T-cell (primary cell): ENCODE measurements around the gene EMD. TPM values are rescaled to one million over a fixed set of nuclear protein-coding genes. Genes with fewer than 3 reads are reported as not detected.

Experiments used
- ATAC-seq, 4 experiments: fragments of 200-7000 bp in 3 of 4; fragments of 150-1000 bp in 1 of 4; cut with Tn5 transposase; replicated peaks in 1 of 4; 1 replicate in 3 of 4; 2 replicates in 1 of 4; pipeline ENCODE4 v1.10.0; 2021; ENCODE audit warnings: moderate library complexity in 3 of 4, mild to moderate bottlenecking in 2 of 4, moderate number of reproducible peaks in 1 of 4
- CTCF ChIA-PET, 2 donors: fragments of 300-600 bp; sonication (Branson Sonifier 250); formaldehyde crosslinking; loops; one replicate each; lab custom pipeline; 2022; ENCODE audit warnings: antibody characterized with exemption in 2 of 2; lab: Charles Lee
- POLR2A ChIA-PET, 2 donors: fragments of 300-600 bp; sonication (Branson Sonifier 250); formaldehyde crosslinking; loops; one replicate each; lab custom pipeline; 2022; ENCODE audit warnings: antibody characterized with exemption in 2 of 2; lab: Charles Lee
- DNase-seq, 35 experiments: peaks; one replicate each; pipeline versions ENCODE4 v3.0.0 to v3.0.0-alpha.2; 2013 to 2023
- H3K27ac ChIP-seq: one replicate; pipeline ENCODE4 v1.5.1; 2013; ENCODE audit warnings: low read length
- H3K27me3 ChIP-seq, 2 experiments: replicated peaks in 1 of 2; 1 replicate in 1 of 2; 2 replicates in 1 of 2; pipeline versions ENCODE4 v1.6.1 to v1.7.0; 2013; ENCODE audit warnings: low read length in 1 of 2, mixed read lengths in 1 of 2; ENCODE audit not compliant: control insufficient read depth in 2 of 2, insufficient read depth in 2 of 2; ENCODE audit errors: extremely low read depth in 1 of 2
- H3K36me3 ChIP-seq, 2 donors: 1 replicate in 1 of 2; 2 replicates in 1 of 2; pipeline versions ENCODE4 v1.6.1 to v1.7.0; 2013; ENCODE audit warnings: low read length in 1 of 2; ENCODE audit not compliant: control insufficient read depth in 2 of 2, insufficient read depth in 1 of 2; ENCODE audit errors: extremely low read depth in 1 of 2
- H3K4me1 ChIP-seq, 2 experiments: 1 replicate in 1 of 2; 2 replicates in 1 of 2; pipeline versions ENCODE4 v1.6.1 to v1.7.0; 2013; ENCODE audit warnings: low read length in 2 of 2, mixed read lengths in 1 of 2; ENCODE audit not compliant: insufficient read depth in 2 of 2, control insufficient read depth in 1 of 2; ENCODE audit errors: extremely low read depth in 1 of 2
- H3K4me3 ChIP-seq, 2 donors: 1 replicate in 1 of 2; 2 replicates in 1 of 2; pipeline versions ENCODE4 v1.5.1 to v1.7.0; 2013; ENCODE audit warnings: mild to moderate bottlenecking in 2 of 2, low read length in 1 of 2, moderate library complexity in 1 of 2; ENCODE audit not compliant: control insufficient read depth in 1 of 2; ENCODE audit errors: extremely low read depth in 1 of 2
- H3K9me3 ChIP-seq: 2 replicates; pipeline ENCODE4 v1.7.0; 2013
- H3K27ac Mint-ChIP-seq, 2 donors: one replicate each; pipeline ENCODE4 v1.8.0; 2020 to 2021; ENCODE audit warnings: mild to moderate bottlenecking in 2 of 2, mixed read lengths in 2 of 2
- H3K27me3 Mint-ChIP-seq, 2 donors: one replicate each; pipeline ENCODE4 v1.8.0; 2021 to 2022; ENCODE audit warnings: mixed read lengths in 2 of 2
- H3K36me3 Mint-ChIP-seq: one replicate; pipeline ENCODE4 v1.8.0; 2021; ENCODE audit warnings: mixed read lengths
- H3K4me1 Mint-ChIP-seq, 3 donors: one replicate each; pipeline ENCODE4 v1.8.0; 2020 to 2022; ENCODE audit warnings: mixed read lengths in 3 of 3, mild to moderate bottlenecking in 1 of 3
- H3K4me3 Mint-ChIP-seq, 3 donors: one replicate each; pipeline ENCODE4 v1.8.0; 2020 to 2022; ENCODE audit warnings: mild to moderate bottlenecking in 3 of 3, mixed read lengths in 3 of 3, moderate library complexity in 3 of 3
- H3K9me3 Mint-ChIP-seq, 3 donors: one replicate each; pipeline ENCODE4 v1.8.0; 2020 to 2022; ENCODE audit warnings: mixed read lengths in 3 of 3
- WGBS: methylation state at CpG from one replicate; pipeline ENCODE4 v1.1.5; 2013; ENCODE audit warnings: missing lambda C conversion rate; ENCODE audit not compliant: insufficient coverage; 5-methylcytosine and 5-hydroxymethylcytosine counted together
- total RNA-seq, 35 experiments: library from RNA in 6 of 35; stranded (reverse) in 6 of 35; fragments of 120-200 nt in 1 of 35; gene quantifications; one replicate each; pipeline versions ENCODE4 v1.2.1 to v1.2.4 and lab custom pipeline; 2013 to 2026

Gene EMD
- total RNA-seq, 5 donors from 2014 or later (not counting 1 experiment from before 2014, with no cell fraction given) = 73.4 to 136 (median 80.4) TPM

DNA sequence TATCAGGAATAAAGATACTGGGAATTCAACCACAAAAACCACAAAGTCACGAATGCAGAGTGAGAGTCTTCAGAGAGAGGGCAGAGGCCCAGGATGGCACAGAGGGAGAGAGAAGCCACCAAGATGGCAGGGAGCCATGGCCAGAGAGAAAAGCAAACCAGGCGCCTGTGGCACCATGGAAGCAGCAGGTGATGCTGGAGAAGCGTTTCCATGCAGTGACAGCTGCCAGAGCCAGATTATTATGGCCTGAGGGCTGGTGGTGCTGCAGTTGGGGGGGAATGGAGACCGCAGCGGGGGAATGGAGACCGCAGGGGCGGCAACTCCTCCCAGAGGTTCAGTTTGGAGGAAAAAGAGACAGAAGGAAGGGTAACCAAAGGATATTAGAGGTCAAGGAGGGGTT lies 38.1 kb downstream of the EMD start:
- DNase-seq (no peak), ATAC-seq (no peak)
- no peaks in the 10 kb centered on the region for H3K9me3 ChIP-seq
- no peak overlapping the region for H3K27ac Mint-ChIP-seq
- H3K27me3 ChIP-seq = no peaks in the 10 kb centered on the region
- H3K4me3 ChIP-seq = no peak overlapping the region
- WGBS = no CpG with 5 or more reads among the region's 7 CpGs
- H3K4me1 ChIP-seq = peaks cover 0 to 9% of the 10 kb centered on the region in 2 experiments
- no peak overlapping the region for H3K4me3 Mint-ChIP-seq
- H3K27me3 Mint-ChIP-seq = no peaks in the 10 kb centered on the region
- H3K36me3 ChIP-seq = peaks cover 0 to 9% of the 10 kb centered on the region in 2 donors
- H3K4me1 Mint-ChIP-seq = peaks cover 5 to 7% (median 6%) of the 10 kb centered on the region in 3 donors
- no peak overlapping the region for H3K27ac ChIP-seq
- ChIA-PET POLR2A (no interaction called here), CTCF (interaction anchor here in 1 of 2 donors (1.2 kb wide), 1 partner anchor 132 kb away, joined by 3 read pairs; no protein-coding TSS in a partner anchor)
- H3K36me3 Mint-ChIP-seq = no peaks in the 10 kb centered on the region
- H3K9me3 Mint-ChIP-seq = no peaks in the 10 kb centered on the region

DNA sequence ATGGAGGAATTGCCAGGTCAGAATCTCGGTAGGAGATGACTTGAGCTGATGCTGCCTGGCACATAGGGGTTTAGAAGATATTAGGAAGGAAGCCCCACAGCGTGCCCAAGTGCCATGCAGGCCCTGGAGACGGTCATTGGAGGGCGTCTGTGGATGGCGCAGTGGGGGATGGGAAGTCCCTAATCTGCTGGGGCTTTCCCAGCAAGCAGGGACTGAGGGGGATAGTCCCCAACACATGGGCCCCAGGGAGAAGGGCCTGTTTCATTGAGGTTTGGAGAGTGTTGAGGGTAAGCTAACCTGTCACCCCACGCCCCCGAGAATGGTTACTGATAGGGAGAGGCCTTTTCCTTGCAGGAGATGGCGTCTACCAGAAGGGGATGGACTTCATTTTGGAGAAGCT lies 40.1 kb downstream of the EMD start:
- WGBS = 81% methylated on average over 6 of the region's 8 CpGs
- POLR2A ChIA-PET = no interaction called here
- H3K4me1 Mint-ChIP-seq = peaks cover 0 to 2% (median 0%) of the 10 kb centered on the region in 3 donors
- no peaks in the 10 kb centered on the region for H3K36me3 Mint-ChIP-seq
- peak overlapping the region in 1 of 2 donors; percentile 12 for H3K27ac Mint-ChIP-seq
- Histone ChIP-seq H3K4me3 (no peak overlapping the region), H3K9me3 (no peaks in the 10 kb centered on the region), H3K36me3 (peaks cover 0 to 3% of the 10 kb centered on the region in 2 donors), H3K4me1 (no peaks in the 10 kb centered on the region), H3K27me3 (no peaks in the 10 kb centered on the region), H3K27ac (no peak overlapping the region)
- no peaks in the 10 kb centered on the region for H3K27me3 Mint-ChIP-seq
- H3K9me3 Mint-ChIP-seq = no peaks in the 10 kb centered on the region
- no peak overlapping the region for H3K4me3 Mint-ChIP-seq
- no peak for DNase-seq
- CTCF ChIA-PET = no interaction called here
- no peak for ATAC-seq

DNA sequence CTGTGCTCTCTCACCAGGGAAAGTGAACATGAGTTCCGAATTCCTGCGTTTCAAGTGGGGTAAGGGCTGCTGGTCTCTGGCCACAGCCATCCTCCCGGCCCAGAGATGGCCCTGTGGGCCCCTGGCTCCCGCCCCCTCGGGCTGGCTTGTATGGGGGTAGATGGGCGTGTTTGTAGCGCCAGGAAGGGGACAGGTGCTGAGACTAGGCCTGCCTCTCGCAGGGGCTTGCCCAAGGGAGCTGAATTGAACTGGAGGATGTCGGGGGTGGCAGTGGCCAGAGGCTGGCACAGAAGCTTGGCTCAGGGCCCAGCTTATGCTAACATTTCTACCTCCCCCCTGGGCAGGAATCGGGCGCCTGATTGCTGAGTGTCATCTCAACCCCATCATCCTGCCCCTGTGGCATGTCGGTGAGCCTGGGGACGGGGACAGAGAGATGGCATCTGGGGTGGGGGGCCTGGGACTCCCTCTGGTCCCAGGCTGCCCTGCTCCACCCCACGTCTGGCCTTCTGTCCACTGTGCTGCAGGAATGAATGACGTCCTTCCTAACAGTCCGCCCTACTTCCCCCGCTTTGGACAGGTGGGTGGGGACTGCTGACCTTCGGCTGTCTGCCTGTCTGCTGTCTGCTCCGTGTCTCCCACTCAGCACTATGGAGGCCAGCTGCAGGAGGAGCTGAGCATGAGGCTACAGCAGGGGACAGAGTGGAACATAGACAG lies 40.8 kb downstream of the EMD start:
- Mint-ChIP-seq H3K4me1 (peaks cover 0 to 2% (median 0%) of the 10 kb centered on the region in 3 donors), H3K9me3 (no peaks in the 10 kb centered on the region), H3K27ac (no peak overlapping the region), H3K4me3 (no peak overlapping the region), H3K27me3 (no peaks in the 10 kb centered on the region), H3K36me3 (no peaks in the 10 kb centered on the region)
- H3K27me3 ChIP-seq = no peaks in the 10 kb centered on the region
- peaks cover 0 to 3% of the 10 kb centered on the region in 2 donors for H3K36me3 ChIP-seq
- no peaks in the 10 kb centered on the region for H3K9me3 ChIP-seq
- H3K4me1 ChIP-seq = no peaks in the 10 kb centered on the region
- POLR2A ChIA-PET = no interaction called here
- CTCF ChIA-PET = no interaction called here
- no peak overlapping the region for H3K4me3 ChIP-seq
- DNase-seq (no peak), ATAC-seq (no peak)
- WGBS = 100% methylated on average over 3 of the region's 19 CpGs
- H3K27ac ChIP-seq = no peak overlapping the region

DNA sequence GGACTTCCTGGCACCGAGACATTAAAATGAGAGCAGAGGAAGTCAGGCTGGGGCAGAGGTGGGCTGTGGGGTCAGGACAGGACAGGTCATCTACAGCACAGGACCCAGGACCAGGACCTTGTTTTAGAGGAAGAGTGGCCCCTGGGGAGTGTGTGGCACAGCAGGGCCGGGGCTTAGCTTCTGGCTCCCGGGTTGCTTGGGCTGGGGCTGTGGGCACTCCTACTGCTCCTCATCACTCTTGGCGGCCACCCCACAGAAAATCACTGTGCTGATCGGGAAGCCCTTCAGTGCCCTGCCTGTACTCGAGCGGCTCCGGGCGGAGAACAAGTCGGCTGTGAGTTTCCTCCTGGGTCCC lies 41.3 kb downstream of the EMD start:
- DNase-seq (no peak), ATAC-seq (no peak)
- no peak overlapping the region for H3K27ac ChIP-seq
- Mint-ChIP-seq H3K4me1 (peaks cover 0 to 2% (median 0%) of the 10 kb centered on the region in 3 donors), H3K4me3 (no peak overlapping the region), H3K27me3 (no peaks in the 10 kb centered on the region), H3K36me3 (no peaks in the 10 kb centered on the region), H3K9me3 (no peaks in the 10 kb centered on the region), H3K27ac (no peak overlapping the region)
- ChIA-PET CTCF (no interaction called here), POLR2A (no interaction called here)
- H3K27me3 ChIP-seq = no peaks in the 10 kb centered on the region
- no peak overlapping the region for H3K4me3 ChIP-seq
- H3K36me3 ChIP-seq = peaks cover 0 to 3% of the 10 kb centered on the region in 2 donors
- 95% methylated on average over 5 of the region's 10 CpGs for WGBS
- no peaks in the 10 kb centered on the region for H3K4me1 ChIP-seq
- H3K9me3 ChIP-seq = no peaks in the 10 kb centered on the region

DNA sequence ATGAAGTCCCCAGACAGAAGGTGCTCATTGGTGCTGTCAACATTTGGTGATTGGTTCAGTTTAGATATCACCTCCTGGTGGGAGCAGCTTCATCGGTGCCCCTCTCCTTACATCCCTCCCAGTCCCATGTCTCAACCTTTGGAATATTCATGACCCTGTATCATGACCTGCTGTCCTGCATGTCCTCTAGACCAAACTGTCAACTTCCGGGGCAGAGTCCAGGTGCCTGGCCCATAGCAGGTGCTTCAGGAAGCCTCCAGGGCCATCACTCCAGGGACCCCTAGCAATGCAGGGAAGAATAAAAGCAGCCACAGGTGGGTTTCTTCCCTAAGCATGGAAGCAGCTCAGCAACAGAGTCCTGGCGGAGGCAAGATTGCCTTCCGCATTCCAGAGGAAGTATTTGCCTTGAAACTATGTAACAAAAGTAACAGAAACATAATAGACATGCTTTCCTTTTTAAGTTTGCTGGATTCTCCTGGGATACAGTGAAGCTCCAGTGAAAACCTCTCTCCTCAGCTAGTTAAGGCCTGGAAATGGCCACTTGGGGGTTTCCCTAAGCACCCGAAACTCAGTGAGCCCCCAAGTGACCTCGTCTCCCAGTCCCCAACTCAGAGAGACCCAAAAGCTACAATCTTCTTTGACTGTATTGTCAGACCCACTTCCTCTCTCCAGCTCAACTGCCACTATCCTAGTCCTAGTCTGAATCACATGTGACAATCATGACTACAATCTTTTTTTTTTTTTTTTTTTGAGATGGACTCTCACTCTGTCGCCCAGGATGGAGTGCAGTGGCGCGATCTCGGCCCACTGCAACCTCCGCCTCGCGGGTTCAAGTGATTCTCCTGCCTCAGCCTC lies 48.0 kb downstream of the EMD start:
- ATAC-seq (no peak), DNase-seq (no peak)
- Histone ChIP-seq H3K4me1 (peaks cover 0 to 28% of the 10 kb centered on the region in 2 experiments), H3K9me3 (no peaks in the 10 kb centered on the region), H3K36me3 (peaks cover 0 to 5% of the 10 kb centered on the region in 2 donors), H3K27ac (no peak overlapping the region), H3K4me3 (no peak overlapping the region), H3K27me3 (no peaks in the 10 kb centered on the region)
- Mint-ChIP-seq H3K4me1 (peaks cover 18 to 30% (median 29%) of the 10 kb centered on the region in 3 donors), H3K27me3 (peaks cover 0 to 4% of the 10 kb centered on the region in 2 donors), H3K4me3 (peak overlapping the region in 2 of 3 donors; percentile 13 to 23), H3K9me3 (no peaks in the 10 kb centered on the region), H3K36me3 (no peaks in the 10 kb centered on the region), H3K27ac (peak overlapping the region; percentile 49 to 83)
- WGBS = 100% methylated on average over 1 of the region's 13 CpGs
- CTCF ChIA-PET = no interaction called here
- POLR2A ChIA-PET = interaction anchor here in 1 of 2 donors (0.7 kb wide), 1 partner anchor 12 kb away, joined by 7 read pairs; no protein-coding TSS in a partner anchor
